Activated T-helper 2 cell treated with anti-CD3 and anti-CD28 coated beads, Interferon-gamma antibody, Interleukin-2, Interleukin-4, amounts not matched to agents 10 μg/mL and 5 μg/mL and 100 μg/mL, durations not matched to agents 14 hours and 24 hours and 36 hours (primary cell): ENCODE data around the gene ABI3BP. TPM values are rescaled to one million over a fixed set of nuclear protein-coding genes. Genes with fewer than 3 reads are reported as not detected.

Experiments used
- DNase-seq: peaks from one replicate; pipeline ENCODE4 v3.0.0; 2021; ENCODE audit warnings: low spot score
- H3K27ac Mint-ChIP-seq: one replicate; pipeline ENCODE4 v1.8.0; 2021; ENCODE audit warnings: mixed read lengths
- H3K27me3 Mint-ChIP-seq: one replicate; pipeline ENCODE4 v1.8.0; 2021; ENCODE audit warnings: low read depth, mixed read lengths
- H3K36me3 Mint-ChIP-seq: one replicate; pipeline ENCODE4 v1.8.0; 2021; ENCODE audit warnings: low read depth, mixed read lengths
- H3K4me1 Mint-ChIP-seq: one replicate; pipeline ENCODE4 v1.8.0; 2021; ENCODE audit warnings: low read depth, mixed read lengths
- H3K4me3 Mint-ChIP-seq: one replicate; pipeline ENCODE4 v1.8.0; 2021; ENCODE audit warnings: low read depth, mild to moderate bottlenecking, moderate library complexity, mixed read lengths
- H3K9me3 Mint-ChIP-seq: one replicate; pipeline ENCODE4 v1.8.0; 2021; ENCODE audit warnings: mixed read lengths
- intact Hi-C: fragments of 100-400 bp; cut with micrococcal nuclease; formaldehyde crosslinking; loops from one replicate; pipeline ENCODE4 v1.15.1; 2023
- total RNA-seq: library from RNA; stranded (reverse); gene quantifications from 2 replicates; pipeline ENCODE4 v1.2.3, GENCODE V29; 2022

Gene ABI3BP
- total RNA-seq, 1 donor from 2014 or later = not detected

GRCh38 chr3:101010296-101010695 lies 17.1 kb upstream of the ABI3BP start:
- H3K27me3 Mint-ChIP-seq = no peaks in the 10 kb centered on the region
- H3K9me3 Mint-ChIP-seq = peaks cover 18% of the 10 kb centered on the region
- no peak overlapping the region for H3K4me3 Mint-ChIP-seq

GRCh38 chr3:101009386-101009785 lies 16.2 kb upstream of the ABI3BP start:
- no peak for DNase-seq
- no peaks in the 10 kb centered on the region for H3K27me3 Mint-ChIP-seq
- H3K36me3 Mint-ChIP-seq = no peaks in the 10 kb centered on the region
- peaks cover 18% of the 10 kb centered on the region for H3K9me3 Mint-ChIP-seq
- intact Hi-C loops = no loop called here
- H3K4me1 Mint-ChIP-seq = no peaks in the 10 kb centered on the region
- no peak overlapping the region for H3K4me3 Mint-ChIP-seq
- H3K27ac Mint-ChIP-seq = no peak overlapping the region

More at GRCh38 chr3:101010296-101010695, 17.1 kb upstream of the ABI3BP start:
- intact Hi-C loops = no loop called here
- no peak overlapping the region for H3K27ac Mint-ChIP-seq
- no peaks in the 10 kb centered on the region for H3K36me3 Mint-ChIP-seq
- H3K4me1 Mint-ChIP-seq = no peaks in the 10 kb centered on the region
- no peak for DNase-seq

GRCh38 chr3:100999160-100999559 lies 5.9 kb upstream of the ABI3BP start:
- H3K4me1 Mint-ChIP-seq = no peaks in the 10 kb centered on the region
- H3K27me3 Mint-ChIP-seq = no peaks in the 10 kb centered on the region
- no peaks in the 10 kb centered on the region for H3K36me3 Mint-ChIP-seq
- no peak for DNase-seq
- peaks cover 3% of the 10 kb centered on the region for H3K9me3 Mint-ChIP-seq
- intact Hi-C loops = no loop called here
- no peak overlapping the region for H3K27ac Mint-ChIP-seq
- H3K4me3 Mint-ChIP-seq = no peak overlapping the region

- DNase-seq = no peak
- Mint-ChIP-seq H3K27me3 (peaks cover 10% of the 10 kb centered on the region), H3K4me1 (no peaks in the 10 kb centered on the region), H3K27ac (no peak overlapping the region), H3K4me3 (no peak overlapping the region), H3K9me3 (no peaks in the 10 kb centered on the region), H3K36me3 (no peaks in the 10 kb centered on the region)
- intact Hi-C loops = no loop called here
Observed at GRCh38 chr3:100994809-100995208, 1.6 kb upstream of the ABI3BP start.

GRCh38 chr3:100994187-100994586 lies 966 bp upstream of the ABI3BP start:
- Mint-ChIP-seq H3K27me3 (peaks cover 10% of the 10 kb centered on the region), H3K36me3 (no peaks in the 10 kb centered on the region), H3K4me1 (no peaks in the 10 kb centered on the region), H3K4me3 (no peak overlapping the region), H3K27ac (no peak overlapping the region), H3K9me3 (no peaks in the 10 kb centered on the region)
- DNase-seq = no peak
- intact Hi-C loops = no loop called here

GRCh38 chr3:100992231-100993012 lies 799 bp downstream of the ABI3BP start:
- H3K4me1 Mint-ChIP-seq = no peaks in the 10 kb centered on the region
- no peaks in the 10 kb centered on the region for H3K36me3 Mint-ChIP-seq
- H3K27me3 Mint-ChIP-seq = peaks cover 10% of the 10 kb centered on the region
- H3K4me3 Mint-ChIP-seq = no peak overlapping the region
- intact Hi-C loops = no loop called here
- no peaks in the 10 kb centered on the region for H3K9me3 Mint-ChIP-seq
- DNase-seq = no peak
- H3K27ac Mint-ChIP-seq = no peak overlapping the region

- intact Hi-C loops = no loop called here
- Mint-ChIP-seq H3K36me3 (no peaks in the 10 kb centered on the region), H3K9me3 (no peaks in the 10 kb centered on the region), H3K27me3 (peaks cover 5% of the 10 kb centered on the region), H3K4me1 (no peaks in the 10 kb centered on the region), H3K4me3 (no peak overlapping the region), H3K27ac (no peak overlapping the region)
- no peak for DNase-seq
Observed at GRCh38 chr3:100988080-100988479, 5.1 kb downstream of the ABI3BP start.

GRCh38 chr3:100984308-100984707 lies 8.9 kb downstream of the ABI3BP start:
- H3K36me3 Mint-ChIP-seq = no peaks in the 10 kb centered on the region
- H3K4me1 Mint-ChIP-seq = no peaks in the 10 kb centered on the region
- no peak for DNase-seq
- H3K27ac Mint-ChIP-seq = no peak overlapping the region
- H3K27me3 Mint-ChIP-seq = no peaks in the 10 kb centered on the region
- no peak overlapping the region for H3K4me3 Mint-ChIP-seq
- intact Hi-C loops = no loop called here
- no peaks in the 10 kb centered on the region for H3K9me3 Mint-ChIP-seq

GRCh38 chr3:100982710-100983109 lies 10.5 kb downstream of the ABI3BP start:
- H3K36me3 Mint-ChIP-seq = no peaks in the 10 kb centered on the region
- peaks cover 2% of the 10 kb centered on the region for H3K27me3 Mint-ChIP-seq
- no peak for DNase-seq
- H3K9me3 Mint-ChIP-seq = no peaks in the 10 kb centered on the region
- intact Hi-C loops = no loop called here
- H3K27ac Mint-ChIP-seq = no peak overlapping the region
- no peaks in the 10 kb centered on the region for H3K4me1 Mint-ChIP-seq
- H3K4me3 Mint-ChIP-seq = no peak overlapping the region

GRCh38 chr3:100981164-100981911 lies 11.9 kb downstream of the ABI3BP start:
- no peaks in the 10 kb centered on the region for H3K36me3 Mint-ChIP-seq
- no peaks in the 10 kb centered on the region for H3K4me1 Mint-ChIP-seq
- H3K4me3 Mint-ChIP-seq = no peak overlapping the region
- peaks cover 4% of the 10 kb centered on the region for H3K27me3 Mint-ChIP-seq
- intact Hi-C loops = no loop called here
- DNase-seq = no peak
- H3K27ac Mint-ChIP-seq = no peak overlapping the region
- H3K9me3 Mint-ChIP-seq = no peaks in the 10 kb centered on the region

- no peaks in the 10 kb centered on the region for H3K4me1 Mint-ChIP-seq
- no peak overlapping the region for H3K27ac Mint-ChIP-seq
- H3K36me3 Mint-ChIP-seq = no peaks in the 10 kb centered on the region
- intact Hi-C loops = no loop called here
- no peaks in the 10 kb centered on the region for H3K9me3 Mint-ChIP-seq
- peaks cover 4% of the 10 kb centered on the region for H3K27me3 Mint-ChIP-seq
- DNase-seq = no peak
- no peak overlapping the region for H3K4me3 Mint-ChIP-seq
Observed at GRCh38 chr3:100978011-100978659, 15.1 kb downstream of the ABI3BP start.

- H3K27ac Mint-ChIP-seq = no peak overlapping the region
- peaks cover 4% of the 10 kb centered on the region for H3K27me3 Mint-ChIP-seq
- no peak for DNase-seq
- intact Hi-C loops = no loop called here
- no peaks in the 10 kb centered on the region for H3K4me1 Mint-ChIP-seq
- no peaks in the 10 kb centered on the region for H3K36me3 Mint-ChIP-seq
- no peaks in the 10 kb centered on the region for H3K9me3 Mint-ChIP-seq
- no peak overlapping the region for H3K4me3 Mint-ChIP-seq
Observed at GRCh38 chr3:100976611-100977010, 16.6 kb downstream of the ABI3BP start.

- H3K9me3 Mint-ChIP-seq = no peaks in the 10 kb centered on the region
- H3K27me3 Mint-ChIP-seq = peaks cover 4% of the 10 kb centered on the region
- no peaks in the 10 kb centered on the region for H3K36me3 Mint-ChIP-seq
- H3K4me3 Mint-ChIP-seq = no peak overlapping the region
- intact Hi-C loops = no loop called here
- H3K4me1 Mint-ChIP-seq = no peaks in the 10 kb centered on the region
- no peak for DNase-seq
- no peak overlapping the region for H3K27ac Mint-ChIP-seq
Observed at GRCh38 chr3:100975714-100976113, 17.5 kb downstream of the ABI3BP start.
